ENCODE results near the gene ASCC3.

The ASCC3 gene

GRCh38 chr6:100487638-100488037 is 393.5 kb downstream of the ASCC3 start:
- Histone ChIP-seq H3K27me3 (ENCODE audit: control insufficient read depth, insufficient read depth, low read length) (no peaks in the 10 kb centered on the region), H3K4me3 (ENCODE audit: low read depth, low read length) (no peak overlapping the region), H3K27ac (no peak overlapping the region), H3K4me1 (no peaks in the 10 kb centered on the region), H2AFZ (no peak overlapping the region), H3K36me3 (ENCODE audit: control insufficient read depth, insufficient read depth, low read length) (no peaks in the 10 kb centered on the region), H3K4me2 (ENCODE audit: low read length) (no peak overlapping the region), H3K79me2 (no peaks in the 10 kb centered on the region), H3K9me3 (ENCODE audit: control insufficient read depth, low read length) (no peaks in the 10 kb centered on the region), H3K9ac (no peak overlapping the region)
- TF ChIP-seq CTCF (IDR thresholded peaks at IDR 0.05): no peak

DNA sequence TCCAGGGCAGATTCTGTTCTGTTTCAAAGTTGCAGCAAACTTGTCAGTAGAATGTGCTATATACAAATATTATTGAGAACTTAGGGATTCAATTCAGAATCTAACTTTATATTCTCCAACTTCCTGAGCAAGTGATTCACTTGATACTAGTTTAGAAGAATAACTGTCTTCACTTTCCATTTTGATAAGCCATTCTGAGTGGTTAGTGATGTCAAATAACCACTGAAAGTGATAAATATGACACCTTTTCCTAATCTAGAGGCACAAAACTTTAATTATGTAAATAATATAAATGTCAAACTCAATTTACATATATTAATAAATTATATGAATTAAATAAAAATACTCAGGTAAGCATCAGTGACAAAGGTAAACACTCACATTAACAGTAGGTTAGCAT is 395.9 kb downstream of the ASCC3 start:
- Histone ChIP-seq H3K36me3 (ENCODE audit: control insufficient read depth, insufficient read depth, low read length) (no peaks in the 10 kb centered on the region), H3K27ac (no peak overlapping the region), H3K4me1 (no peaks in the 10 kb centered on the region), H3K9ac (no peak overlapping the region), H3K79me2 (no peaks in the 10 kb centered on the region), H3K9me3 (ENCODE audit: control insufficient read depth, low read length) (no peaks in the 10 kb centered on the region), H3K4me2 (ENCODE audit: low read length) (no peak overlapping the region), H3K27me3 (ENCODE audit: control insufficient read depth, insufficient read depth, low read length) (no peaks in the 10 kb centered on the region), H2AFZ (no peak overlapping the region), H3K4me3 (ENCODE audit: low read depth, low read length) (no peak overlapping the region)
- no peak for TF ChIP-seq CTCF (IDR thresholded peaks at IDR 0.05)

DNA sequence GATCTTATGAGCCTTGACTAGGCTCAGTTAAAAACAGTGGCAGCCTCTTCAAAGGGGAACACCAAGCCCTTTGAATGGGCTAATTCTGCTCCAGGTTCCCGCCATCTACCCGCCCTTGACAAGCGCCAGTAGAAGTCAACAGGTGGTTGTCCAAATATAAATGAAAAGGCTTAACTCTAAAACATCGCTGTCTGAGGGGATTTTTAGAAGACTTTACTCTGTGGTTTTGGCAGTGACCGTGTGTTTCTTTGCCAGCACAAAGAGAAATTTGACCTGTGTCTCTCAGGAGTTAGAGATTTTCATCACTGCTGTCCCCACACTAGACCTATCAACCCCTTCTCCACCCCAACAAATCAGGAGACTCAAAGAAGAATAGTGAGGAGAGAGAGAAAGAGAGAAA is 396.7 kb downstream of the ASCC3 start:
- H3K36me3 ChIP-seq (ENCODE audit: control insufficient read depth, insufficient read depth, low read length): no peaks in the 10 kb centered on the region
- no peaks in the 10 kb centered on the region for H3K4me1 ChIP-seq
- no peaks in the 10 kb centered on the region for H3K27me3 ChIP-seq (ENCODE audit: control insufficient read depth, insufficient read depth, low read length)
- no peaks in the 10 kb centered on the region for H3K9me3 ChIP-seq (ENCODE audit: control insufficient read depth, low read length)
- H3K27ac ChIP-seq: no peak overlapping the region
- H3K4me2 ChIP-seq (ENCODE audit: low read length): no peak overlapping the region
- TF ChIP-seq CTCF (IDR thresholded peaks at IDR 0.05): no peak
- no peak overlapping the region for H2AFZ ChIP-seq
- H3K4me3 ChIP-seq (ENCODE audit: low read depth, low read length): no peak overlapping the region
- no peak overlapping the region for H3K9ac ChIP-seq
- H3K79me2 ChIP-seq: no peaks in the 10 kb centered on the region

DNA sequence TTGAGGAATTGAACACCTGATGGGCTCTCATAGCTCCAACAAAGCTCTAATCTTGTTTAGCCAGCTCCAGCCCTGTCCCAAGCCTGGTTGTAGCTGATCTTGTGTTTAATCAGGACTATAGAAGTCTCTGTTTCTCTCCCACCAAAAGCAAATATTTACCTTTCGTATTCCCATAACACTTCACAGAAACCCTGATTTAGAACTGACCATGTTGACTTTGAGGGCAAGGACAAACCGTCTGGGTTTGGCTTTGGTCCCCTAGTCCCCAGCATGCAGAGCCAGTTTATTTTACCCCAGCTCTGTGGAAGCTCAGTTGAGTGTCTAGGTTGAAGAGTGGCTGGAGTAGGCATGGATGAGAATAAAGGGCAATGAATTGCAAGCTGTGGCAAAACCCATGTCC is 398.4 kb downstream of the ASCC3 start:
- H3K9ac ChIP-seq: no peak overlapping the region
- no peak overlapping the region for H3K4me2 ChIP-seq (ENCODE audit: low read length)
- H3K4me1 ChIP-seq: no peaks in the 10 kb centered on the region
- H3K27ac ChIP-seq: no peak overlapping the region
- H3K36me3 ChIP-seq (ENCODE audit: control insufficient read depth, insufficient read depth, low read length): no peaks in the 10 kb centered on the region
- H3K79me2 ChIP-seq: no peaks in the 10 kb centered on the region
- H3K9me3 ChIP-seq (ENCODE audit: control insufficient read depth, low read length): no peaks in the 10 kb centered on the region
- H2AFZ ChIP-seq: no peak overlapping the region
- no peak for TF ChIP-seq CTCF (IDR thresholded peaks at IDR 0.05)
- no peaks in the 10 kb centered on the region for H3K27me3 ChIP-seq (ENCODE audit: control insufficient read depth, insufficient read depth, low read length)
- no peak overlapping the region for H3K4me3 ChIP-seq (ENCODE audit: low read depth, low read length)

DNA sequence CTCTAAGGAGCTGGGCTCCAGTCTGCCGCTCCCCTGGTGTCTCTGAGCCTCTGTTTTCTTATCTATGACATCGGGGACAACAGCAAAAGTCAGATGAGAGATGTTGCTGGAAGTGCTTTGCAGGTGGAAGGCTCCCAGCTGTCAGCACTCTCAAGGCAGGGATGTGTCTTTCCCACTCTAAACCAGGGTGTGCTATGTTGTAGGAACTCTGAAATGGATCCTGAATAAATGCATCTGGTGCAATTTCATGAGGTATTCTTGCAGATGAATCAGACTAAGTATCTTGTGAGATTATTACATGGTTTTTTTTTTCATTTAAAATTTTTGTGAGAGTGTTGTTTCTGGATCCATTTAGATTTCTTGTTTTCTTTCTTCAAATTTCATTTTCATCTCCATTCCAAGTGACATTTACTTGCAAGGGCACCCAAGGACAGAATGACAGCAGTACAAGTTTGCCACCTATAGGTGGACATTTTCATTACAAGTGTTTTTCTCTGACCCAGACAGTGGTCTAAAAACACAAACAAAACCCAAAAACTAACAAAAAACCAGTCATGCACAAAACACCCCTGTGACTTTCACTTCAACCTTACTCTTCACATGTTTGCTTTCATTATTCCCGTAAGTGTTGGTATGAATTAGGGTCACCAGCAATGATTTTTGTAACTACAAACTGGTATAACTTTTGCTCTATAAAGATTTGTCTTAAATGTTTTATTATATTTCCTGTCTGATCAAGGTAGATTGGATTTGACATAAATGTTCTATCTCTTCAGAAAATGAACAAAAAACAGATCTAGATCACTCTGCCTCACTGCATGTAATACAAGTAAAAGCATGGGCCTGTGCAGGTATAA is 401.7 kb downstream of the ASCC3 start:
- no peak overlapping the region for H3K27ac ChIP-seq
- no peaks in the 10 kb centered on the region for H3K9me3 ChIP-seq (ENCODE audit: control insufficient read depth, low read length)
- H2AFZ ChIP-seq: no peak overlapping the region
- no peaks in the 10 kb centered on the region for H3K4me1 ChIP-seq
- no peaks in the 10 kb centered on the region for H3K27me3 ChIP-seq (ENCODE audit: control insufficient read depth, insufficient read depth, low read length)
- H3K9ac ChIP-seq: no peak overlapping the region
- no peaks in the 10 kb centered on the region for H3K36me3 ChIP-seq (ENCODE audit: control insufficient read depth, insufficient read depth, low read length)
- H3K79me2 ChIP-seq: no peaks in the 10 kb centered on the region
- peak; percentile 60 for TF ChIP-seq CTCF (IDR thresholded peaks at IDR 0.05)
- no peak overlapping the region for H3K4me2 ChIP-seq (ENCODE audit: low read length)
- H3K4me3 ChIP-seq (ENCODE audit: low read depth, low read length): no peak overlapping the region
